GM23248 (cell line): ENCODE measurements around the gene TMEM129.

Experiments
- EZH2 ChIP-seq: fragments of 200-600 bp; sonication (generic); IDR thresholded peaks from 2 replicates; pipeline ENCODE4 v1.6.1; 2018; ENCODE audit warnings: antibody characterized with exemption, mild to moderate bottlenecking; ENCODE audit not compliant: insufficient read depth, poor library complexity, severe bottlenecking
- EZH2phosphoT487 ChIP-seq: fragments of 200-600 bp; sonication (generic); IDR thresholded peaks from 2 replicates; pipeline ENCODE4 v1.6.1; 2018; ENCODE audit warnings: antibody characterized with exemption, moderate library complexity, mild to moderate bottlenecking, low read depth; ENCODE audit not compliant: insufficient read depth

DNA sequence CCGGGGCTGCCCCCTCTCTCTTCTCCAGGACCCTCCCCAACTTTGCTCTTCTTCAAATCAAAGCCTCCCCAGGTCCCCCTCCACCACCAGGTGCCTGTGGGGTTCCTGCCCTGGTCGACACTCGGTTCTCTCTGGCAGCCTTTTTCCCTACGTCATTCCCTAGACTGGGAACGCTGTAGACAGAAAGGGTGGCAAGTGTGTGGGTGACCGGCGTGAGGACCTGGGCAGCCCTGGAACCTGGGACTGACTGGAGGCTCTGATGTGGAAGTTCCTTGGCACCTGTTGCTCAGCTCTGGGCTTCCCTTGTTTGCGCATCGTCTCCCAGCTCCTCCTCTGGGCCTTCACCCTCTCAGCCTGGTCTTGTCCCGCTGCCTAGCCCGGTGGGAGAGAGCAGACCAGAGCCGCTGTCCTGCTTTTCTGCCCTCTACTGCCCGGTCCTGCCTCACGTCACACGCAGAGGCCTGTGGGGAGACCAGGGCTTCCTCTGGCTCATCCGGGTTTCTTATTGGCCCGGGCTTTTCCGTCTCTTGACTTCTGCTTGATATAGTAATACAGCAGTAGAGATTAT lies 1.5 kb upstream of the TMEM129 start:
- no peak for TF ChIP-seq EZH2phosphoT487
- TF ChIP-seq EZH2: no peak
